Thoracic aorta (tissue), 2 donors: ENCODE measurements around the gene ATF6. TPM values are rescaled to one million over a fixed set of nuclear protein-coding genes. Genes with fewer than 3 reads are reported as not detected.
A peak's percentile ranks its signal among the peaks of the same experiment; 100 is the strongest.

Source experiments
- ATAC-seq: fragments of 150-250 bp; one replicate; pipeline ENCODE4 v1.8.0; 2017; ENCODE audit warnings: low read depth; ENCODE audit not compliant: insufficient number of reproducible peaks, low FRiP score
- DNase-seq: peaks from one replicate; pipeline ENCODE4 v3.0.0-alpha.2; 2020; ENCODE audit warnings: low spot score
- H3K27ac ChIP-seq, 2 donors: fragments of 200-600 bp; sonication (generic); 1 replicate in 1 of 2; 2 replicates in 1 of 2; pipeline ENCODE4 v1.5.1; 2016; ENCODE audit warnings: mild to moderate bottlenecking in 2 of 2, moderate library complexity in 2 of 2
- H3K27me3 ChIP-seq: fragments of 200-600 bp; sonication (generic); replicated peaks from 2 replicates; pipeline ENCODE4 v1.6.0; 2016; ENCODE audit warnings: mild to moderate bottlenecking; ENCODE audit not compliant: insufficient read depth
- H3K36me3 ChIP-seq: fragments of 200-600 bp; sonication (generic); one replicate; pipeline ENCODE4 v1.5.1; 2016
- H3K4me1 ChIP-seq, 2 donors: fragments of 200-600 bp; sonication (generic); 1 replicate in 1 of 2; 2 replicates in 1 of 2; pipeline versions ENCODE4 v1.5.1 to v1.6.0; 2016; ENCODE audit warnings: low read depth in 2 of 2, mild to moderate bottlenecking in 1 of 2; ENCODE audit not compliant: control insufficient read depth in 1 of 2
- H3K4me3 ChIP-seq: fragments of 200-600 bp; sonication (generic); 2 replicates; pipeline ENCODE4 v1.5.1; 2016; ENCODE audit warnings: mild to moderate bottlenecking
- H3K9me3 ChIP-seq: fragments of 200-600 bp; sonication (generic); 2 replicates; pipeline ENCODE4 v1.5.1; 2016
- total RNA-seq, 2 donors: library from RNA; depleted of rRNA; stranded (reverse); fragments of >200 nt; gene quantifications; one replicate each; pipeline versions ENCODE4 v1.1.0 to v1.2.3, GENCODE V29; 2016
- TF ChIP-seq, protein P1 (sequence below): fragments of 200-600 bp; sonication (generic); IDR thresholded peaks from one replicate; pipeline ENCODE4 v1.5.1; 2019; ENCODE audit warnings: antibody characterized with exemption

Gene ATF6
- total RNA-seq, 2 donors from 2014 or later: 26.9 to 37.6 TPM

DNA sequence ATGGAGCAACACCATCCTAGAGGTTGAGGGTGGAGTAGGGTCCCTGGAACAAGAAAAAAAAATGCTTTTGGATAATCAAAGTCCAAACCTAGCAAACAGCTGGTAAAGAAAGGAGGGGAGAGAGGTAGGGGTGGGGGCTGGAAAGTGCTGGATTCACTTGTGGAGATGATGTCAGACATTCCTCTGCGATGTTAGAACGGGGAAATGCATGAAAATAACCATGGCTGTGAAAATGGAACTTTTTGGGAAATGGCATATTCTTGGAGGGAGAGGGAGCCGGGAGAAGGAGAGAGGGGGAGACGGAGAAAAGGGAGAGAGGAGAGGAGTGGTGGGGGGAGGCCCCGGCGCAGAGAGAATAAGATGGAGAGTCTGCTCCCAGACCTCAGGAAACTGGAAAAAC is 203.9 kb downstream of the ATF6 start:
- H3K27me3 ChIP-seq: no peaks in the 10 kb centered on the region
- TF ChIP-seq, protein P1, sequence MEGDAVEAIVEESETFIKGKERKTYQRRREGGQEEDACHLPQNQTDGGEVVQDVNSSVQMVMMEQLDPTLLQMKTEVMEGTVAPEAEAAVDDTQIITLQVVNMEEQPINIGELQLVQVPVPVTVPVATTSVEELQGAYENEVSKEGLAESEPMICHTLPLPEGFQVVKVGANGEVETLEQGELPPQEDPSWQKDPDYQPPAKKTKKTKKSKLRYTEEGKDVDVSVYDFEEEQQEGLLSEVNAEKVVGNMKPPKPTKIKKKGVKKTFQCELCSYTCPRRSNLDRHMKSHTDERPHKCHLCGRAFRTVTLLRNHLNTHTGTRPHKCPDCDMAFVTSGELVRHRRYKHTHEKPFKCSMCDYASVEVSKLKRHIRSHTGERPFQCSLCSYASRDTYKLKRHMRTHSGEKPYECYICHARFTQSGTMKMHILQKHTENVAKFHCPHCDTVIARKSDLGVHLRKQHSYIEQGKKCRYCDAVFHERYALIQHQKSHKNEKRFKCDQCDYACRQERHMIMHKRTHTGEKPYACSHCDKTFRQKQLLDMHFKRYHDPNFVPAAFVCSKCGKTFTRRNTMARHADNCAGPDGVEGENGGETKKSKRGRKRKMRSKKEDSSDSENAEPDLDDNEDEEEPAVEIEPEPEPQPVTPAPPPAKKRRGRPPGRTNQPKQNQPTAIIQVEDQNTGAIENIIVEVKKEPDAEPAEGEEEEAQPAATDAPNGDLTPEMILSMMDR: no peak
- no peak for DNase-seq
- peak overlapping the region in 1 of 2 donors; percentile 4 for H3K27ac ChIP-seq
- H3K4me1 ChIP-seq: peaks cover 16 to 49% of the 10 kb centered on the region in 2 donors
- no peak for ATAC-seq
- H3K9me3 ChIP-seq: no peaks in the 10 kb centered on the region
- no peaks in the 10 kb centered on the region for H3K36me3 ChIP-seq
- no peak overlapping the region for H3K4me3 ChIP-seq

DNA sequence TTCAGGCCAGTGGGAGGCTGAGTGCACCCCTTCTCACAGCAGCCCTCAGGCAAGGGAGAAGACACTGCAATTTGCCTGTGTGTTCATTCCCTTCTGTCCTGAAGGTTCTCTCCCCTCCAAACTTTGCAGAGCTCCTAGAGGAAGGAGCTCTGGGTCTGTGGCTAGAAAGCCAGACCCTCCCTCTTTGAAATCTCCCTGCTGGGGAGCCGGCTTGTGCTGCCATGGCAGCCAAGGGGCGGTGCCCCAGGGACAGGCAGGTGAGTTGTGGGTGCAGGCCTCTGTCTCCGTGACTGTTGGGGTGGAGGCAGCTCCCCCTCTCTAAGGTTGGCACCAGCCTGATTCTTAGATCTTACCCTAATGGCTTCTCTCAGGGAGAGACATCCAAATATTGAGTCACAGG is 204.5 kb downstream of the ATF6 start:
- ATAC-seq: no peak
- no peaks in the 10 kb centered on the region for H3K27me3 ChIP-seq
- no peaks in the 10 kb centered on the region for H3K36me3 ChIP-seq
- peaks cover 16 to 52% of the 10 kb centered on the region in 2 donors for H3K4me1 ChIP-seq
- TF ChIP-seq, protein P1: no peak
- H3K9me3 ChIP-seq: no peaks in the 10 kb centered on the region
- peak overlapping the region in 1 of 2 donors; percentile 4 for H3K27ac ChIP-seq
- H3K4me3 ChIP-seq: no peak overlapping the region
- no peak for DNase-seq

DNA sequence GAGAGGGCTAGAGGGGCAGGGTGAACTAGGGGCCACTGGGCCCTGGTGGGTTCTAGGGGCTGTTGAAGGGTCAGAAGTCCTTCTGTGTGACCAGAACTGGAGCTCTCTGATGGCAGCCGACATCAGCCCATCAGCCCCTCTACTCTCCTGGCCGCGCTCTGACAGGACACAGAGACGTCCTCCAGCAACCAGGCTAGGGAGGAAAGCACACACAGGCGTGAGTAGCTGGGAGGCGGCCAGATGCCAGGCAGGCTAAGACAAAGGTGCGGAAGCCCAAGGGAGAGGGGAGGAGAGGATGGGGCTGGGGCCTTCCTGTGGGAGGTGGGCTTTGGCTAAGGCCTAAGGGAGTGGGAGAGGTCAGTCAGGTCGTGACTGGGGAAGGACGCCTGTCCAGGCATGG is 206.7 kb downstream of the ATF6 start:
- ATAC-seq: no peak
- H3K27ac ChIP-seq: no peak overlapping the region
- H3K27me3 ChIP-seq: no peaks in the 10 kb centered on the region
- DNase-seq: no peak
- no peak overlapping the region for H3K4me3 ChIP-seq
- H3K9me3 ChIP-seq: no peaks in the 10 kb centered on the region
- TF ChIP-seq, protein P1: no peak
- H3K4me1 ChIP-seq: peaks cover 16 to 52% of the 10 kb centered on the region in 2 donors
- H3K36me3 ChIP-seq: no peaks in the 10 kb centered on the region

DNA sequence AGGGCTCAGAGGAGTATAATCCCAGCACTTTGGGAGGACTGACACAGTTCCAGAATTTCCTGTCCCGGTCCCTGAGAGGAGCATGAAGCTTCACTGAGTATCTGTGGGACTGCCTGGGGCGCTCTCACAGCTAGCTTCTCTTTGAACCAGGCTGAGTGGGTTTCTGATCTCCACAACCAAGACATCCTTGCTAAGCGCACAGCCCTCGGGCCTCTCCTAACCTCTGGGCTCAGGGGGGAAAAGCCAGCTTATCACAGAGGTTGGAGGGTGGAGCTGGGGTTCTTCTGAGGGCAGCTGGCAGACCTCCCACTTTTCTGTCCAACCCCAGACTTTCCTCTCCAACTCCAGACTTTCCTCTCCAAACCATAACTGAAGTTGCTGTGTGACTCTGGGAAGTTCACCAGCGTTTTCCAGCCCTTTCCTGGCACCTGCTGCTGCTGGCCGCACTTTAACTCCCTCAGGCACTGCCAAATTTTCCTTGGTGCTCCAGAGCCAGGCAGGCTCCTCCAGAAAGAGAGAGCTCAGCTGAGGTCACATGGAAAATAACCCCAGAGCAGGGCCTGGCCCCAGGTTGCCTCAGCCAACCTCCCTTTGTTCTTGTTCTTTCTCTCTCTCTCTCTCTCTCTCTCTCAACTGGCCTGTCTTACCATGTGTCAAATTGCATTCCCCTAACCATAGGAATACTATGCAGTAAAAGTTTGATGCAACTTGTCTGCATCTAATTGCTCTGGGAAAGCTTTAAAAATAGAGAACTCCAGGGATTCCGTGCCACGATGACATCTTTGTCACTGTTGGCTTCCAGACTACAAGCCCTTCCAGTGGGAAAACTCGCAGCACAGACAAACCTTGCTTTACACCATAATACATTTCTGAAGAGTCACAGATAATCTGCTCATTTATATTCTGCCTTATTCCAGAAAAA is 208.1 kb downstream of the ATF6 start:
- ATAC-seq (peak; percentile 53), DNase-seq (no peak)
- TF ChIP-seq, protein P1: no peak
- Histone ChIP-seq H3K27me3 (no peaks in the 10 kb centered on the region), H3K4me3 (no peak overlapping the region), H3K36me3 (no peaks in the 10 kb centered on the region), H3K9me3 (no peaks in the 10 kb centered on the region), H3K27ac (peak overlapping the region; percentile 44 to 62), H3K4me1 (peaks cover 16 to 52% of the 10 kb centered on the region in 2 donors)

DNA sequence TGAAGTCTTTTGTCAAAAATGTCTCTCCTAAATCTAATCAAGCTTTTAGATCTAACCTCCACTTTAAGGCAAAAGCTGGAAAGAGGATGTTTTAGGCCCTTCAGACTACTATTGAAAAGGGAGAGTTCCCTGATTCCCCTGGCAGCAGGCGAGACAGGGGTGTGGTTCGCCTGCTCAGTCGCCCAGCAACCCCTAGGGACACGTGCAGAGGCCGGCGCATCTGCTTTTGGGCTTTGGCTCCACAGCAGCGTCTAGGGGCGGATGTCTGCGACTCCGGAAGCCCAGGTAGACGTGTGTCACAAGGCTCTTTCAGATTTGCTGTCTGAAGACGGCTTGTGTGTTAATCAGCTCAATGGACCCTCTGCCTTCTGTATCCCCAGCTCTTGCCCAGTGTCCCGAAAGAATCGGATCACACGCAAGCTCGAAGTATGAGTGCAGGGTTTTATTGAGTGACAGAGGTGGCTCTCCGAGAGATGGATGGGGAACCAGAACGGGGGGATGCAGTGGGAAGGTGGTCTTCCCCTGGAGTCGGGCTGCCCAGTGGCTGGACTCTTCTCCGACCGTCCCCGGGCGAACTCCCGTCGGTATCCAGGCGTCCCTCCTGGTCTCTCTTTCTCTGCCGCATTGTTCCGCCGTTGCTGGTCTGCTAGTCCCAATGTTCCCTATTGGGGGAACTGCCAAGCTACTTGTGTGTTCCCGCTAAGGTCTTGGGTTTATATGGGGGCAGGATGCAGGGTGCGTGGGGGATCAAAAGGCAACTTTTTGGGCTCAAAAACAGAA is 212.1 kb downstream of the ATF6 start:
- Histone ChIP-seq H3K27ac (no peak overlapping the region), H3K4me1 (peaks cover 9 to 22% of the 10 kb centered on the region in 2 donors), H3K9me3 (no peaks in the 10 kb centered on the region), H3K27me3 (no peaks in the 10 kb centered on the region), H3K36me3 (no peaks in the 10 kb centered on the region), H3K4me3 (no peak overlapping the region)
- no peak for ATAC-seq
- DNase-seq: no peak
- TF ChIP-seq, protein P1: no peak
